ENCODE data around the gene HDGFL3. TPM values are rescaled to one million over a fixed set of nuclear protein-coding genes. Genes with fewer than 3 reads are reported as not detected.

Gene HDGFL3
- total and polyA plus RNA-seq, 2 experiments from 2014 or later = 68.6 to 135 TPM

GRCh38 chr15:83190450-83190849 lies 17.2 kb downstream of the HDGFL3 start (continued):
- TF ChIP-seq REST (IDR thresholded peaks at IDR 0.05; ENCODE audit: unreplicated experiment) = no peak
- no peak for TF ChIP-seq EZH2 (IDR thresholded peaks at IDR 0.05; ENCODE audit: low read depth, unreplicated experiment)
- TF ChIP-seq NANOG (IDR thresholded peaks at IDR 0.05; ENCODE audit: borderline replicate concordance) = no peak

- Mint-ChIP-seq H3K4me1 (no peaks in the 10 kb centered on the region), H3K4me3 (no peak overlapping the region), H3K27ac (no peak overlapping the region), H3K27me3 (ENCODE audit: insufficient read depth, low read depth, poor library complexity) (peaks cover 5% of the 10 kb centered on the region), H3K9me3 (no peaks in the 10 kb centered on the region), H3K36me3 (ENCODE audit: low read depth) (peaks cover 12% of the 10 kb centered on the region)
- H3K27ac ChIP-seq (ENCODE audit: low read depth) = no peak overlapping the region
- no peak overlapping the region for H3K4me3 ChIP-seq
- peaks cover 98% of the 10 kb centered on the region for H3K79me2 ChIP-seq (replicated peaks; ENCODE audit: insufficient read depth)
- no peaks in the 10 kb centered on the region for H3K9me2 ChIP-seq (ENCODE audit: insufficient read depth)
- H3K27me3 ChIP-seq (ENCODE audit: insufficient read depth) = no peaks in the 10 kb centered on the region
- peaks cover 36% of the 10 kb centered on the region; the same call in 1 of the 2 replicates for H4K20me1 ChIP-seq (replicated peaks; ENCODE audit: insufficient read depth)
- no peak overlapping the region for H2AFZ ChIP-seq
- DNase-seq (ENCODE audit: low spot score) (no peak), ATAC-seq (no peak)
- no peaks in the 10 kb centered on the region for H3K36me3 ChIP-seq (ENCODE audit: insufficient read depth)
- H3F3A ChIP-seq (replicated peaks; ENCODE audit: low read depth) = no peaks in the 10 kb centered on the region
- no peak overlapping the region for H3K4me2 ChIP-seq
- H3K4me1 ChIP-seq (ENCODE audit: insufficient read depth) = no peaks in the 10 kb centered on the region
- no peak for TF ChIP-seq EZH2phosphoT487 (IDR thresholded peaks at IDR 0.05; ENCODE audit: unreplicated experiment)
- no peak for TF ChIP-seq ZNF462 (CRISPR knock-in tag; IDR thresholded peaks at IDR 0.05)
- no peak for TF ChIP-seq ZNF331 (CRISPR knock-in tag; IDR thresholded peaks at IDR 0.05; ENCODE audit: low read depth)
- no peak for TF ChIP-seq ZNF114 (CRISPR knock-in tag; IDR thresholded peaks at IDR 0.05)
- no peak for TF ChIP-seq JUNB (IDR thresholded peaks at IDR 0.05; ENCODE audit: unreplicated experiment)
- TF ChIP-seq STAT1 (IDR thresholded peaks at IDR 0.05; ENCODE audit: unreplicated experiment) = no peak
- no peak for TF ChIP-seq CTCF (conservative IDR thresholded peaks at IDR 0.05; ENCODE audit: low read depth in 2 of 2)
- no peak for TF ChIP-seq NANOG (IDR thresholded peaks at IDR 0.05; ENCODE audit: borderline replicate concordance)
- no peak for TF ChIP-seq REST (IDR thresholded peaks at IDR 0.05; ENCODE audit: unreplicated experiment)
Observed at GRCh38 chr15:83185561-83185960, 22.1 kb downstream of the HDGFL3 start.
